Neural cell (in vitro differentiated cells): ENCODE measurements around the gene CCDC80. TPM values are rescaled to one million over a fixed set of nuclear protein-coding genes. Genes with fewer than 3 reads are reported as not detected.

Experiments used
- H2AFZ ChIP-seq: fragments of 200-600, 300-800 bp; sonication (generic), shearing (Covaris generic); 2 replicates; pipeline ENCODE4 v1.6.0; 2014; ENCODE audit warnings: low read depth, mild to moderate bottlenecking, antibody characterized with exemption, low read length, moderate library complexity
- H3F3A ChIP-seq: fragments of 200-600 bp; shearing (Covaris generic); 2 replicates; pipeline ENCODE4 v1.6.1; 2016; ENCODE audit warnings: mild to moderate bottlenecking, moderate library complexity, mixed read lengths, antibody characterized with exemption, low read length; ENCODE audit not compliant: insufficient read depth, poor library complexity, severe bottlenecking
- H3K27ac ChIP-seq: fragments of 200-600, 300-800 bp; sonication (generic), shearing (Covaris generic); 2 replicates; pipeline ENCODE4 v1.5.1; 2014; ENCODE audit warnings: mild to moderate bottlenecking, low read length, moderate library complexity
- H3K27me3 ChIP-seq: fragments of 300-800, 200-600 bp; sonication (generic), shearing (Covaris generic); 2 replicates; pipeline ENCODE4 v1.6.0; 2014; ENCODE audit warnings: mild to moderate bottlenecking, low read depth, low read length, moderate library complexity; ENCODE audit not compliant: insufficient read depth
- H3K36me3 ChIP-seq: fragments of 300-800, 200-600 bp; sonication (generic), shearing (Covaris generic); 2 replicates; pipeline ENCODE4 v1.5.1; 2014; ENCODE audit warnings: mild to moderate bottlenecking, antibody characterized with exemption, low read length, moderate library complexity; ENCODE audit not compliant: insufficient read depth
- H3K4me2 ChIP-seq: fragments of 300-800, 200-600 bp; sonication (generic), shearing (Covaris generic); 2 replicates; pipeline ENCODE4 v1.6.0; 2014; ENCODE audit warnings: mild to moderate bottlenecking, low read length
- H3K4me3 ChIP-seq: fragments of 300-800, 200-600 bp; sonication (generic), shearing (Covaris generic); 2 replicates; pipeline ENCODE4 v1.5.1; 2014; ENCODE audit warnings: mild to moderate bottlenecking, low read length, moderate library complexity
- H3K79me2 ChIP-seq: fragments of 200-600 bp; shearing (Covaris generic); replicated peaks from 2 replicates; pipeline ENCODE4 v1.6.0; 2014; ENCODE audit warnings: mild to moderate bottlenecking, low read length, moderate library complexity; ENCODE audit not compliant: insufficient read depth
- H3K9ac ChIP-seq: fragments of 300-800, 200-600 bp; sonication (generic), shearing (Covaris generic); 2 replicates; pipeline ENCODE4 v1.6.1; 2016; ENCODE audit warnings: mild to moderate bottlenecking, low read length, mixed read lengths
- H3K9me2 ChIP-seq: fragments of 200-600 bp; shearing (Covaris generic); 2 replicates; pipeline ENCODE4 v1.6.1; 2016; ENCODE audit warnings: mild to moderate bottlenecking, low read length, mixed read lengths; ENCODE audit not compliant: insufficient read depth
- H3K9me3 ChIP-seq: fragments of 200-600, 300-800 bp; sonication (generic), shearing (Covaris generic); 2 replicates; pipeline ENCODE4 v1.6.1; 2016; ENCODE audit warnings: mild to moderate bottlenecking, mixed run types, low read length, moderate library complexity, mixed read lengths
- H4K20me1 ChIP-seq: fragments of 200-600 bp; shearing (Covaris generic); 2 replicates; pipeline ENCODE4 v1.6.1; 2016; ENCODE audit warnings: mild to moderate bottlenecking, mixed run types; ENCODE audit not compliant: insufficient read depth
- EP300 ChIP-seq: fragments of 450-650 bp; conservative IDR thresholded peaks from 2 replicates; pipeline ENCODE4 v1.6.1; 2014; ENCODE audit warnings: antibody characterized with exemption, mild to moderate bottlenecking, moderate library complexity; ENCODE audit not compliant: poor library complexity, severe bottlenecking
- EZH2 ChIP-seq: fragments of 200-600, 300-800 bp; shearing (Covaris generic), sonication (generic); IDR thresholded peaks from 2 replicates; pipeline ENCODE4 v1.6.1; 2014; ENCODE audit warnings: antibody characterized with exemption, low read length, borderline replicate concordance, mild to moderate bottlenecking; ENCODE audit not compliant: insufficient read depth, poor library complexity, severe bottlenecking
- MXI1 ChIP-seq: fragments of 450-650 bp; conservative IDR thresholded peaks from 2 replicates; pipeline ENCODE4 v1.6.1; 2014; ENCODE audit warnings: antibody characterized with exemption, mild to moderate bottlenecking; ENCODE audit not compliant: poor library complexity, severe bottlenecking
- POLR2AphosphoS5 ChIP-seq: IDR thresholded peaks from 2 replicates; pipeline ENCODE4 v1.6.1; 2012
- RAD21 ChIP-seq: fragments of 450-650 bp; conservative IDR thresholded peaks from 2 replicates; pipeline ENCODE4 v1.6.1; 2014; ENCODE audit warnings: antibody characterized with exemption, mild to moderate bottlenecking, moderate library complexity
- SMC3 ChIP-seq: fragments of 450-650 bp; conservative IDR thresholded peaks from 2 replicates; pipeline ENCODE4 v1.6.1; 2014; ENCODE audit warnings: antibody characterized with exemption, mild to moderate bottlenecking, moderate library complexity; ENCODE audit not compliant: poor library complexity
- TAF1 ChIP-seq: IDR thresholded peaks from 2 replicates; pipeline ENCODE4 v1.6.1; 2012; ENCODE audit warnings: low read depth
- polyA plus RNA-seq: library from polyadenylated mRNA; depleted of rRNA; stranded (reverse); fragments of >200 nt; gene quantifications from 2 replicates; pipeline ENCODE4 v1.2.3, GENCODE V29; 2014
- TF ChIP-seq, protein P1 (sequence below): fragments of 450-650 bp; IDR thresholded peaks from 2 replicates; pipeline ENCODE4 v1.5.1; 2014; ENCODE audit warnings: antibody characterized with exemption, mild to moderate bottlenecking, moderate library complexity; ENCODE audit not compliant: poor library complexity, severe bottlenecking
- TF ChIP-seq, protein P2 (sequence below): IDR thresholded peaks from 2 replicates; pipeline ENCODE4 v1.6.1; 2012; ENCODE audit warnings: borderline replicate concordance

Gene CCDC80
- polyA plus RNA-seq, 1 donor from 2014 or later, result 0.14 TPM

DNA sequence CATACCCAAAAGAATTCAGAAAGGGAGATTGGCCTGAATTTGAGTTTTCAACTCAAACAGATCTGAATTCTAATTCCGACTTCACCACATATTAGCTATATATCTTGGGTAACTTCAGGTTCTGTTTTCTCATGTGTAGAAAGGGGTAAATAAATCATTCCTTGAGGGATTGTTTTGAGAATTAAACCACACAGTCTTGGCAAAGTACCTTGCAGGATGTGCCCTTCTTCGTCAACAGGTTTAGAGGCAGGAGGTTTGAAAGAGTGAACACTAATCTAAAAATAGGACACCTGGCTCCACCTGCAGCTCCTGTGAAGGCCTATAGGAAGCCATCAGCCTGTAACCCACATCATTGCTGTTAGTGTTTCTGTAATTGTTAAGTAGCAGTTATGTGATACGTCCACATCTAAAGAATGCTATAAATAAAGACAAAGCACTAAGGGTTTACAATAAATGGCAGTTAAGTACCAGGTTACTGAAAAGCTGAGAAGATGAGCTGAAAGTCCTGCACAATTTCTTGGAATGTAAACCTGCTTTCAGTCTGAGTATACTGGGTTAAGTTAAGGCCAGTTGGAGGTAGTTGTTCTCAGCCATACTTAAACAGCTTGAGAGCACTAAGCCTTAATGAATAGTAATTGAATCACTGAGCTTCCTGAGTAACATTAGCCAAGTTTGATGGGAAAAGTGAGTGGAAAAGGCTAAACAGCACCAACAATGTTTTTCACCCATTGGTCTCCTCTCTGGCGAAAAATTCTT, 6.0 kb downstream of the CCDC80 start:
- Histone ChIP-seq H4K20me1 (no peaks in the 10 kb centered on the region), H3K27ac (no peak overlapping the region), H3K9me2 (no peaks in the 10 kb centered on the region), H3K27me3 (no peaks in the 10 kb centered on the region), H3K9me3 (no peaks in the 10 kb centered on the region), H2AFZ (no peak overlapping the region), H3K9ac (no peak overlapping the region), H3K4me3 (no peak overlapping the region), H3K4me2 (no peak overlapping the region), H3K36me3 (no peaks in the 10 kb centered on the region), H3K79me2 (no peaks in the 10 kb centered on the region), H3F3A (no peaks in the 10 kb centered on the region)
- TF ChIP-seq EP300 (no peak), SMC3 (no peak), MXI1 (no peak), EZH2 (no peak), POLR2AphosphoS5 (no peak), TAF1 (no peak), RAD21 (no peak)
- TF ChIP-seq, protein P1, sequence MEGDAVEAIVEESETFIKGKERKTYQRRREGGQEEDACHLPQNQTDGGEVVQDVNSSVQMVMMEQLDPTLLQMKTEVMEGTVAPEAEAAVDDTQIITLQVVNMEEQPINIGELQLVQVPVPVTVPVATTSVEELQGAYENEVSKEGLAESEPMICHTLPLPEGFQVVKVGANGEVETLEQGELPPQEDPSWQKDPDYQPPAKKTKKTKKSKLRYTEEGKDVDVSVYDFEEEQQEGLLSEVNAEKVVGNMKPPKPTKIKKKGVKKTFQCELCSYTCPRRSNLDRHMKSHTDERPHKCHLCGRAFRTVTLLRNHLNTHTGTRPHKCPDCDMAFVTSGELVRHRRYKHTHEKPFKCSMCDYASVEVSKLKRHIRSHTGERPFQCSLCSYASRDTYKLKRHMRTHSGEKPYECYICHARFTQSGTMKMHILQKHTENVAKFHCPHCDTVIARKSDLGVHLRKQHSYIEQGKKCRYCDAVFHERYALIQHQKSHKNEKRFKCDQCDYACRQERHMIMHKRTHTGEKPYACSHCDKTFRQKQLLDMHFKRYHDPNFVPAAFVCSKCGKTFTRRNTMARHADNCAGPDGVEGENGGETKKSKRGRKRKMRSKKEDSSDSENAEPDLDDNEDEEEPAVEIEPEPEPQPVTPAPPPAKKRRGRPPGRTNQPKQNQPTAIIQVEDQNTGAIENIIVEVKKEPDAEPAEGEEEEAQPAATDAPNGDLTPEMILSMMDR, result no peak
- TF ChIP-seq, protein P2, sequence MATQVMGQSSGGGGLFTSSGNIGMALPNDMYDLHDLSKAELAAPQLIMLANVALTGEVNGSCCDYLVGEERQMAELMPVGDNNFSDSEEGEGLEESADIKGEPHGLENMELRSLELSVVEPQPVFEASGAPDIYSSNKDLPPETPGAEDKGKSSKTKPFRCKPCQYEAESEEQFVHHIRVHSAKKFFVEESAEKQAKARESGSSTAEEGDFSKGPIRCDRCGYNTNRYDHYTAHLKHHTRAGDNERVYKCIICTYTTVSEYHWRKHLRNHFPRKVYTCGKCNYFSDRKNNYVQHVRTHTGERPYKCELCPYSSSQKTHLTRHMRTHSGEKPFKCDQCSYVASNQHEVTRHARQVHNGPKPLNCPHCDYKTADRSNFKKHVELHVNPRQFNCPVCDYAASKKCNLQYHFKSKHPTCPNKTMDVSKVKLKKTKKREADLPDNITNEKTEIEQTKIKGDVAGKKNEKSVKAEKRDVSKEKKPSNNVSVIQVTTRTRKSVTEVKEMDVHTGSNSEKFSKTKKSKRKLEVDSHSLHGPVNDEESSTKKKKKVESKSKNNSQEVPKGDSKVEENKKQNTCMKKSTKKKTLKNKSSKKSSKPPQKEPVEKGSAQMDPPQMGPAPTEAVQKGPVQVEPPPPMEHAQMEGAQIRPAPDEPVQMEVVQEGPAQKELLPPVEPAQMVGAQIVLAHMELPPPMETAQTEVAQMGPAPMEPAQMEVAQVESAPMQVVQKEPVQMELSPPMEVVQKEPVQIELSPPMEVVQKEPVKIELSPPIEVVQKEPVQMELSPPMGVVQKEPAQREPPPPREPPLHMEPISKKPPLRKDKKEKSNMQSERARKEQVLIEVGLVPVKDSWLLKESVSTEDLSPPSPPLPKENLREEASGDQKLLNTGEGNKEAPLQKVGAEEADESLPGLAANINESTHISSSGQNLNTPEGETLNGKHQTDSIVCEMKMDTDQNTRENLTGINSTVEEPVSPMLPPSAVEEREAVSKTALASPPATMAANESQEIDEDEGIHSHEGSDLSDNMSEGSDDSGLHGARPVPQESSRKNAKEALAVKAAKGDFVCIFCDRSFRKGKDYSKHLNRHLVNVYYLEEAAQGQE, result no peak

DNA sequence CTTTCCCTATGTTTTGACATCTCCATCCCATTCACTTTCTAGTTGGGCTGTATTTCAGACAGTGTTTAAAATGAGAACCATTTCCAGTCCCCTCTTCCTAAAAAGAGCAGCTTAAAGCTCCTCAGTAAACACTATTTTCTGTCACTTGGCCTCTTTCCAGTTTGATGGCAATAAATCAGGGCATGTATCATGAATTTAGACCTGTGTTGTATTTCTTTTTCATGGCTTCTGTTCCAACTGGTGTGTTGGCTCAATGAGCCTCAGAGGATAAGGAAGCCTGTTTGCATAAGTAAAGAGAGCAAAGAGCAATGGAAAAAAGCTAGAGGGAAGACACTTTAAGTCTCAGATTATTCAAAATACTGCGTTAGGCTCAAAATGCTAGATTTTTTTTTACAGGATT, 7.2 kb downstream of the CCDC80 start:
- Histone ChIP-seq H3K9me2 (no peaks in the 10 kb centered on the region), H3K4me3 (no peak overlapping the region), H2AFZ (no peak overlapping the region), H3K9ac (no peak overlapping the region), H3K27ac (no peak overlapping the region), H3K79me2 (no peaks in the 10 kb centered on the region), H4K20me1 (no peaks in the 10 kb centered on the region), H3F3A (no peaks in the 10 kb centered on the region), H3K27me3 (no peaks in the 10 kb centered on the region), H3K9me3 (no peaks in the 10 kb centered on the region), H3K4me2 (no peak overlapping the region), H3K36me3 (no peaks in the 10 kb centered on the region)
- TF ChIP-seq, protein P1, result no peak
- TF ChIP-seq RAD21 (no peak), EZH2 (no peak), MXI1 (no peak), TAF1 (no peak), EP300 (no peak), POLR2AphosphoS5 (no peak), SMC3 (no peak)
- TF ChIP-seq, protein P2, result no peak
